Smooth muscle cell of the pulmonary artery (primary cell): ENCODE data around the gene IGFBP3. TPM values are rescaled to one million over a fixed set of nuclear protein-coding genes. Genes with fewer than 3 reads are reported as not detected.

Experiments used
- total RNA-seq: library from RNA; depleted of rRNA; stranded (reverse); fragments of >200 nt; gene quantifications from 2 replicates; pipeline ENCODE4 v1.2.3, GENCODE V29; 2014

IGFBP3 gene, protein sequence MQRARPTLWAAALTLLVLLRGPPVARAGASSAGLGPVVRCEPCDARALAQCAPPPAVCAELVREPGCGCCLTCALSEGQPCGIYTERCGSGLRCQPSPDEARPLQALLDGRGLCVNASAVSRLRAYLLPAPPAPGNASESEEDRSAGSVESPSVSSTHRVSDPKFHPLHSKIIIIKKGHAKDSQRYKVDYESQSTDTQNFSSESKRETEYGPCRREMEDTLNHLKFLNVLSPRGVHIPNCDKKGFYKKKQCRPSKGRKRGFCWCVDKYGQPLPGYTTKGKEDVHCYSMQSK
- total RNA-seq: 1,159 and 1,274 TPM in 2 replicates

DNA sequence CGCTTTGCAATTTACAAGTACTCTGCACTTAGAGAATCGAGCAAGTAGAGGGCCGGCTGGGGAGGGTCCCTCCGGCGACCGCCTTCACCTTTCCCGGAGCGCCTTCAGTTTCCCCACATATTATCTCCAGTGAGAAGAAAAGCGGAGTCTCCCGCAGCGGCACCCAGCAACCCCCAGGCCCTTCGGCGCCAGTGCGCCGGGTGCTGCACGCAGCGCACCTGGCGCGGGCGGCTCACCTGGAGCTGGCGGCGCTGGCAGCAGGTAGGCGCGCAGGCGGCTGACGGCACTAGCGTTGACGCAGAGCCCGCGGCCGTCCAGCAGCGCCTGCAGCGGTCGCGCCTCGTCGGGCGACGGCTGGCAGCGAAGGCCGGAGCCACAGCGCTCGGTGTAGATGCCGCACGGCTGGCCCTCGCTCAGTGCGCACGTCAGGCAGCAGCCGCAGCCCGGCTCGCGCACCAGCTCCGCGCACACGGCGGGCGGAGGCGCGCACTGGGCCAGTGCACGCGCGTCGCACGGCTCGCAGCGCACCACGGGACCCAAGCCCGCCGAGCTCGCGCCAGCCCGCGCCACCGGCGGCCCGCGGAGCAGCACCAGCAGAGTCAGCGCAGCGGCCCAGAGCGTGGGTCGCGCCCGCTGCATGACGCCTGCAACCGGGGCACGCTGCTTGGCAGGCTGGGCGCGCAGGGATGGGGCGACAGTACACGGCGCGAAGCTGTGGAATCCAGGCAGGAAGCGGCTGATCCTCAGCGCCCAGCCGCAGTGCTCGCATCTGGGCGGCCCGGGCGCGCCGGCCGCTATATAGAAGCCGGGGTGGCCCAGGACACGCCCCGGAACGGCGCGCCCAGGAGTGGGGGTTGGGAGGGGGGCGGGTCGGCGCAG, at the start of gene IGFBP3:
IGFBP3 (minus strand) TSS at position 771 of the 879 bp plus-strand sequence; CDS start at position 639, 132 bp downstream.

DNA sequence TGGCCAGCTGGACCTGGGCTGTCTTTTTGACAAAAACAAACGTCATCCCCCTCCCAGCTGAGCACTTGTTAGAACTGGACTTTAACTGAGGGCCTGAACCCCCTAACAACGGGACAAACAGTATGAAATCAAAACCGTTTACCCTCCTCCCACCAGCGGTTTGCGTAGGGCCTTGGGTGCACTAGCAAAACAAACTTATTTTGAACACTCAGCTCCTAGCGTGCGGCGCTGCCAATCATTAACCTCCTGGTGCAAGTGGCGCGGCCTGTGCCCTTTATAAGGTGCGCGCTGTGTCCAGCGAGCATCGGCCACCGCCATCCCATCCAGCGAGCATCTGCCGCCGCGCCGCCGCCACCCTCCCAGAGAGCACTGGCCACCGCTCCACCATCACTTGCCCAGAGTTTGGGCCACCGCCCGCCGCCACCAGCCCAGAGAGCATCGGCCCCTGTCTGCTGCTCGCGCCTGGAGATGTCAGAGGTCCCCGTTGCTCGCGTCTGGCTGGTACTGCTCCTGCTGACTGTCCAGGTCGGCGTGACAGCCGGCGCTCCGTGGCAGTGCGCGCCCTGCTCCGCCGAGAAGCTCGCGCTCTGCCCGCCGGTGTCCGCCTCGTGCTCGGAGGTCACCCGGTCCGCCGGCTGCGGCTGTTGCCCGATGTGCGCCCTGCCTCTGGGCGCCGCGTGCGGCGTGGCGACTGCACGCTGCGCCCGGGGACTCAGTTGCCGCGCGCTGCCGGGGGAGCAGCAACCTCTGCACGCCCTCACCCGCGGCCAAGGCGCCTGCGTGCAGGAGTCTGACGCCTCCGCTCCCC, 32.7 kb downstream of the IGFBP3 start, which contains the start of gene IGFBP1:
IGFBP1 (plus strand) TSS at position 304 of the 808 bp plus-strand sequence; CDS start at position 469, 165 bp downstream.

DNA sequence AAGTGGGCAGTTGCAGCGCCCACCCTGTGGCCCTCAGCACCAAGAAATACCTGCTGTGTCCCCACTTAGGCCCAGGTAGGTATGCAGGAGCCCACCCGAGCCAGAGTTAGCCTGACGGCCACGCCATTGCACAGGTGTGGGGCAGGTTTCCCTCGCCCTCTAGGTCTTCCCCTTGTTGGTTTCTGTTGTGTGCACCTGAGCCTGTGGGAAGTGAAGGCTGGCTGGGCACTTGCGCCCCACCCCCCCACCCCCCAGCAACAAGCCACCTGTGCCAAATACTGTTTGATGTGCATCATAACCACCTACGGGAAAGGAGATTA, 48.1 kb downstream of the IGFBP3 start, which contains the start of gene CCDC201:
CCDC201 (minus strand) TSS at position 48 of the 320 bp plus-strand sequence. CDS start 75 bp downstream, outside the sequence.

Other genes with a start within 250 kb of the IGFBP3 start
- 0.03 TPM in 1 of 2 replicates, not detected in the other for gene CCDC201, start 48.2 kb downstream of the IGFBP3 start, total RNA-seq
- gene IGFBP1, start 32.8 kb downstream of the IGFBP3 start, total RNA-seq: 0.79 and 10.2 TPM in 2 replicates